B cell (primary cell): Measurements from ENCODE around the gene SIK3. TPM values are rescaled to one million over a fixed set of nuclear protein-coding genes. Genes with fewer than 3 reads are reported as not detected.

Experiments
- ATAC-seq: fragments of 200-7000 bp; cut with Tn5 transposase; one replicate; pipeline ENCODE4 v1.10.0; 2021; ENCODE audit warnings: low read depth, mild to moderate bottlenecking, moderate number of reproducible peaks, moderate library complexity
- CTCF ChIA-PET: fragments of 350-600 bp; sonication (Branson Sonifier 250); formaldehyde crosslinking; loops from one replicate; lab custom pipeline; 2021; ENCODE audit warnings: antibody characterized with exemption, inconsistent platforms; lab: Charles Lee
- POLR2A ChIA-PET: fragments of 350-600 bp; sonication (Branson Sonifier 250); formaldehyde crosslinking; loops from one replicate; lab custom pipeline; 2021; ENCODE audit warnings: antibody characterized with exemption; lab: Charles Lee
- DNase-seq: peaks from one replicate; pipeline ENCODE4 v3.0.0; 2013
- H2AFZ ChIP-seq: 2 replicates; pipeline ENCODE4 v1.6.1; 2012; ENCODE audit warnings: mild to moderate bottlenecking, low read depth, low read length; ENCODE audit not compliant: insufficient read depth, poor library complexity, severe bottlenecking
- H3K27ac ChIP-seq, 2 donors: 1 replicate in 1 of 2; 2 replicates in 1 of 2; pipeline ENCODE4 v1.5.1; 2012 to 2013; ENCODE audit warnings: low read length in 2 of 2, mild to moderate bottlenecking in 2 of 2, moderate library complexity in 1 of 2
- H3K27me3 ChIP-seq, 4 experiments: fragments of 200-600 bp in 1 of 4; sonication (generic) in 1 of 4; replicated peaks in 1 of 4; 1 replicate in 2 of 4; 2 replicates in 2 of 4; pipeline versions ENCODE4 v1.6.1 to v1.7.0; 2013 to 2016; ENCODE audit warnings: low read length in 3 of 4, mild to moderate bottlenecking in 2 of 4, mixed read lengths in 1 of 4, moderate library complexity in 1 of 4; ENCODE audit not compliant: insufficient read depth in 4 of 4, control insufficient read depth in 3 of 4; ENCODE audit errors: control extremely low read depth in 1 of 4
- H3K36me3 ChIP-seq, 2 experiments: replicated peaks in 1 of 2; 1 replicate in 1 of 2; 2 replicates in 1 of 2; pipeline versions ENCODE4 v1.6.1 to v1.7.1; 2013; ENCODE audit warnings: low read length in 1 of 2; ENCODE audit not compliant: insufficient read depth in 2 of 2, control insufficient read depth in 1 of 2; ENCODE audit errors: control extremely low read depth in 1 of 2, extremely low read depth in 1 of 2
- H3K4me1 ChIP-seq, 2 donors: fragments of 200-600 bp in 1 of 2; sonication (generic) in 1 of 2; 1 replicate in 1 of 2; 2 replicates in 1 of 2; pipeline versions ENCODE4 v1.5.1 to v1.6.1; 2013 to 2017; ENCODE audit warnings: low read length in 2 of 2; ENCODE audit not compliant: control insufficient read depth in 2 of 2, insufficient read depth in 2 of 2
- H3K4me2 ChIP-seq: replicated peaks from 2 replicates; pipeline ENCODE3; 2012; ENCODE audit warnings: mild to moderate bottlenecking, low read depth, low read length; ENCODE audit not compliant: poor library complexity, severe bottlenecking
- H3K4me3 ChIP-seq, 5 experiments: fragments of 200-600 bp in 1 of 5; sonication (generic) in 1 of 5; 1 replicate in 3 of 5; 2 replicates in 2 of 5; pipeline versions ENCODE4 v1.5.1 to v1.7.0; 2011 to 2016; ENCODE audit warnings: low read length in 4 of 5, mild to moderate bottlenecking in 4 of 5, low read depth in 2 of 5, control low read depth in 1 of 5, moderate library complexity in 1 of 5; ENCODE audit not compliant: insufficient read depth in 1 of 5; ENCODE audit errors: control extremely low read depth in 1 of 5, extremely low read depth in 1 of 5
- H3K79me2 ChIP-seq: fragments of 200-600 bp; sonication (generic); one replicate; pipeline ENCODE4 v1.6.0; 2016; ENCODE audit warnings: low read length; ENCODE audit not compliant: control insufficient read depth, insufficient read depth
- H3K9ac ChIP-seq: fragments of 200-600 bp; sonication (generic); 2 replicates; pipeline ENCODE4 v1.6.1; 2017; ENCODE audit warnings: mild to moderate bottlenecking, low read length, moderate library complexity
- H3K9me3 ChIP-seq, 3 donors: one replicate each; pipeline versions ENCODE4 v1.6.1 to v1.7.1; 2013; ENCODE audit warnings: low read length in 2 of 3; ENCODE audit not compliant: control insufficient read depth in 2 of 3, insufficient read depth in 1 of 3; ENCODE audit errors: control extremely low read depth in 1 of 3
- H4K20me1 ChIP-seq: 2 replicates; pipeline ENCODE4 v1.6.0; 2012; ENCODE audit warnings: mild to moderate bottlenecking, low read length; ENCODE audit not compliant: insufficient read depth, control insufficient read depth, poor library complexity, severe bottlenecking
- H3K27ac Mint-ChIP-seq: one replicate; pipeline ENCODE4 v1.8.0; 2021; ENCODE audit warnings: mixed read lengths
- H3K27me3 Mint-ChIP-seq: one replicate; pipeline ENCODE4 v1.8.0; 2021; ENCODE audit warnings: mixed read lengths
- H3K4me1 Mint-ChIP-seq: one replicate; pipeline ENCODE4 v1.8.0; 2021; ENCODE audit warnings: mixed read lengths
- H3K4me3 Mint-ChIP-seq: one replicate; pipeline ENCODE4 v1.8.0; 2021; ENCODE audit warnings: mixed read lengths
- H3K9me3 Mint-ChIP-seq: one replicate; pipeline ENCODE4 v1.8.0; 2022; ENCODE audit warnings: mixed read lengths; ENCODE audit not compliant: insufficient read depth
- CTCF ChIP-seq: fragments of 200-600 bp; IDR thresholded peaks from one replicate; pipeline ENCODE4 v1.8.0; 2022; ENCODE audit warnings: antibody characterized with exemption, mild to moderate bottlenecking
- EZH2 ChIP-seq: IDR thresholded peaks from 2 replicates; pipeline ENCODE4 v1.6.1; 2012; ENCODE audit warnings: borderline replicate concordance, low read depth, mild to moderate bottlenecking, moderate library complexity, low read length; ENCODE audit not compliant: insufficient read depth, poor library complexity, severe bottlenecking
- WGBS: methylation state at CpG from one replicate; pipeline ENCODE4 v1.1.5; 2013; ENCODE audit warnings: missing lambda C conversion rate; ENCODE audit not compliant: insufficient coverage; 5-methylcytosine and 5-hydroxymethylcytosine counted together
- intact Hi-C: fragments of 100-400 bp; cut with micrococcal nuclease; formaldehyde crosslinking; loops from one replicate; pipeline ENCODE4 v1.10.0; 2022
- polyA plus RNA-seq: library from polyadenylated mRNA; depleted of rRNA; stranded (reverse); fragments of >200 nt; gene quantifications from 2 replicates; pipeline ENCODE4 v1.2.3, GENCODE V29; 2012
- total RNA-seq, 2 donors: library from RNA; stranded (reverse); fragments of 120-200 nt in 1 of 2; gene quantifications; 1 replicate in 1 of 2; 2 replicates in 1 of 2; pipeline versions ENCODE4 v1.2.3 to v1.2.4, GENCODE V29; 2013 to 2022

The SIK3 gene
- total and polyA plus RNA-seq, 2 donors (not counting 1 experiment from before 2014, with no cell fraction given): 36.5 to 180 TPM

- WGBS: no CpG with 5 or more reads among the region's 3 CpGs
- POLR2A ChIA-PET: interaction anchor here (0.6 kb wide), 1 partner anchor 24 kb away, joined by 3 read pairs; no protein-coding TSS in a partner anchor
- ATAC-seq (peak; percentile 39), DNase-seq (no peak)
- intact Hi-C loops: no loop called here
- Histone ChIP-seq H3K9me3 (no peaks in the 10 kb centered on the region), H3K9ac (peak overlapping the region; percentile 41), H4K20me1 (peaks cover 83% of the 10 kb centered on the region), H3K4me1 (peaks cover 44 to 52% of the 10 kb centered on the region in 2 donors), H2AFZ (no peak overlapping the region), H3K27ac (peak overlapping the region in 1 of 2 donors; percentile 23), H3K79me2 (peaks cover 100% of the 10 kb centered on the region), H3K4me3 (peak overlapping the region in 1 of 5 experiments; percentile 7), H3K27me3 (no peaks in the 10 kb centered on the region), H3K4me2 (peak overlapping the region; percentile 63), H3K36me3 (no peaks in the 10 kb centered on the region)
- Mint-ChIP-seq H3K4me1 (peaks cover 67% of the 10 kb centered on the region), H3K27ac (no peak overlapping the region), H3K4me3 (peak overlapping the region; percentile 49), H3K27me3 (no peaks in the 10 kb centered on the region), H3K9me3 (no peaks in the 10 kb centered on the region)
- TF ChIP-seq EZH2: no peak
- no peak for TF ChIP-seq CTCF
- CTCF ChIA-PET: interaction anchor here (0.6 to 1.6 kb wide), 3 partner anchors 21 to 181 kb away, joined by 3 to 8 read pairs (median 3); partner anchors contain the start of gene SIK3
Observed at GRCh38 chr11:117076941-117077691, 21.1 kb downstream of the SIK3 start.

- Histone ChIP-seq H3K9ac (no peak overlapping the region), H3K79me2 (peaks cover 100% of the 10 kb centered on the region), H3K27ac (no peak overlapping the region), H3K4me2 (no peak overlapping the region), H3K4me3 (no peak overlapping the region), H3K9me3 (no peaks in the 10 kb centered on the region), H3K27me3 (no peaks in the 10 kb centered on the region), H4K20me1 (peaks cover 77% of the 10 kb centered on the region), H2AFZ (no peak overlapping the region), H3K36me3 (peaks cover 0 to 6% of the 10 kb centered on the region in 2 experiments), H3K4me1 (peaks cover 44 to 49% of the 10 kb centered on the region in 2 donors)
- Mint-ChIP-seq H3K4me1 (peaks cover 60% of the 10 kb centered on the region), H3K9me3 (no peaks in the 10 kb centered on the region), H3K27me3 (no peaks in the 10 kb centered on the region), H3K27ac (no peak overlapping the region), H3K4me3 (peak overlapping the region; percentile 46)
- ChIA-PET POLR2A (no interaction called here), CTCF (interaction anchor here (1.1 to 1.4 kb wide), 3 partner anchors 9 to 195 kb away, joined by 3 read pairs; no protein-coding TSS in a partner anchor)
- WGBS: no CpG with 5 or more reads among the region's 1 CpG
- intact Hi-C loops: no loop called here
- TF ChIP-seq EZH2 (no peak), CTCF (no peak)
- DNase-seq (no peak), ATAC-seq (no peak)
Observed at GRCh38 chr11:117075186-117075585, 23.0 kb downstream of the SIK3 start.
